ENCODE results near the gene DROSHA.
"Not testable (repeated sequence)": the region's sequence is repeated elsewhere in the genome, so short reads cannot be mapped to it uniquely, and the experiment has no call there.

DNA sequence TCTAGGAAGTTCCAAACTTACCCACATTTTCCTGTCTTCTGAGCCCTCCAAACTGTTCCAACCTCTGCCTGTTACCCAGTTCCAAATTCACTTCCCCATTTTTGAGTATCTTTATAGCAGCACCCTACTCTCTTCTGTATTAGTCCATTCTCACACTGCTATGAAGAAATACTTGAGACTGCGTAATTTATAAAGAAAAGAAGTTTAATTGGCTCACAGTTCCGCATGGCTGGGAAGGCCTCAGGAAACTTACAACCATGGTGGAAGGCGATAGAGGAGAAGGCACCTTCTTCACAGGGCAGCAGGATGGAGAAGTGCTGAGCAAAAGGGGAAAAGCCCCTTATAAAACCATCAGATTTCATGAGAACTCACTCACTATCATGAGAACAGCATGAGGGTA lies 34.5 kb upstream of the DROSHA start:
- not testable (repeated sequence) for TF ChIP-seq CTCF, POLR2A (IDR thresholded peaks at IDR 0.05)

All from breast epithelium (tissue), 3 donors.